PC-9 (cell line): ENCODE data around the gene COL4A6. TPM values are rescaled to one million over a fixed set of nuclear protein-coding genes. Genes with fewer than 3 reads are reported as not detected.

Experiments
- BruUV-seq: library from RNA; stranded (reverse); fragments of 400-500 nt; replicated peaks from 2 replicates; lab custom pipeline; 2021; lab: Mats Ljungman, UMichigan
- CTCF ChIA-PET: fragments of 300-600 bp; sonication (Branson Sonifier 250); formaldehyde crosslinking; loops from one replicate; lab custom pipeline; 2022; ENCODE audit warnings: antibody characterized with exemption; lab: Charles Lee
- POLR2A ChIA-PET: fragments of 300-600 bp; sonication (Branson Sonifier 250); formaldehyde crosslinking; loops from one replicate; lab custom pipeline; 2022; ENCODE audit warnings: antibody characterized with exemption; ENCODE audit not compliant: unreplicated experiment; lab: Charles Lee
- DNase-seq, 2 experiments: peaks; one replicate each; pipeline versions ENCODE4 v3.0.0 to v3.0.0-alpha.2; 2015 to 2022; ENCODE audit warnings: mixed read lengths in 1 of 2
- H2AFZ ChIP-seq: fragments of 200-600 bp; sonication (generic); 2 replicates; pipeline ENCODE4 v1.8.1; 2017; ENCODE audit warnings: antibody characterized with exemption
- H3F3A ChIP-seq: fragments of 200-600 bp; sonication (generic); 2 replicates; pipeline ENCODE4 v1.8.1; 2017; ENCODE audit warnings: antibody characterized with exemption, mild to moderate bottlenecking, low read depth; ENCODE audit not compliant: insufficient read depth
- H3K27ac ChIP-seq: fragments of 200-600 bp; sonication (generic); 2 replicates; pipeline ENCODE4 v1.6.1; 2016; ENCODE audit warnings: mixed run types
- H3K27me3 ChIP-seq: fragments of 200-600 bp; sonication (generic); 2 replicates; pipeline ENCODE4 v1.6.1; 2016; ENCODE audit warnings: low read depth, mixed run types; ENCODE audit not compliant: insufficient read depth
- H3K36me3 ChIP-seq: fragments of 200-600 bp; sonication (generic); 2 replicates; pipeline ENCODE4 v1.6.1; 2016; ENCODE audit warnings: low read depth, mixed run types
- H3K4me1 ChIP-seq: fragments of 200-600 bp; sonication (generic); replicated peaks from 2 replicates; pipeline ENCODE4 v1.6.1; 2016; ENCODE audit warnings: mixed run types; ENCODE audit not compliant: insufficient read depth
- H3K4me2 ChIP-seq: fragments of 200-600 bp; sonication (generic); 2 replicates; pipeline ENCODE4 v1.6.1; 2017; ENCODE audit warnings: mixed run types
- H3K4me3 ChIP-seq: fragments of 200-600 bp; sonication (generic); 2 replicates; pipeline ENCODE4 v1.6.1; 2016; ENCODE audit warnings: mixed run types
- H3K79me2 ChIP-seq: fragments of 200-600 bp; sonication (generic); 2 replicates; pipeline ENCODE4 v1.6.1; 2017; ENCODE audit warnings: low read depth, mixed run types
- H3K9me2 ChIP-seq: fragments of 200-600 bp; sonication (generic); 2 replicates; pipeline ENCODE4 v1.8.1; 2017; ENCODE audit warnings: mild to moderate bottlenecking; ENCODE audit not compliant: insufficient read depth
- H3K9me3 ChIP-seq: fragments of 200-600 bp; sonication (generic); 2 replicates; pipeline ENCODE4 v1.8.1; 2016; ENCODE audit warnings: low read depth; ENCODE audit not compliant: insufficient read depth
- H4K20me1 ChIP-seq: fragments of 200-600 bp; sonication (generic); 2 replicates; pipeline ENCODE4 v1.8.1; 2017; ENCODE audit not compliant: insufficient read depth
- CTCF ChIP-seq: fragments of 200-600 bp; sonication (generic); conservative IDR thresholded peaks from 2 replicates; pipeline ENCODE4 v1.6.1; 2017; ENCODE audit warnings: mixed run types, antibody characterized with exemption, mild to moderate bottlenecking, moderate library complexity
- EZH2 ChIP-seq: fragments of 200-600 bp; sonication (generic); IDR thresholded peaks from 2 replicates; pipeline ENCODE4 v1.8.0; 2017; ENCODE audit warnings: antibody characterized with exemption, low read depth
- intact Hi-C: fragments of 100-400 bp; cut with micrococcal nuclease; formaldehyde crosslinking; loops from one replicate; pipeline ENCODE4 v1.10.0; 2022; ENCODE audit not compliant: unreplicated experiment
- total RNA-seq: library from RNA; stranded (reverse); gene quantifications from 2 replicates; pipeline ENCODE4 v1.2.3, GENCODE V29; 2021

The COL4A6 gene
- total RNA-seq, 1 experiment from 2014 or later = 15.5 TPM

- no TSS peak for BruUV-seq
- no peak overlapping the region for H3K4me2 ChIP-seq
- POLR2A ChIA-PET = no interaction called here
- no peaks in the 10 kb centered on the region for H3F3A ChIP-seq
- TF ChIP-seq CTCF = no peak
- no peak for TF ChIP-seq EZH2
- H3K27ac ChIP-seq = no peak overlapping the region
- no peaks in the 10 kb centered on the region for H4K20me1 ChIP-seq
- H3K4me1 ChIP-seq = no peaks in the 10 kb centered on the region
- no peak for DNase-seq
- H3K27me3 ChIP-seq = no peaks in the 10 kb centered on the region
- no peaks in the 10 kb centered on the region for H3K9me2 ChIP-seq
- intact Hi-C loops = no loop called here
- H2AFZ ChIP-seq = no peak overlapping the region
- no peaks in the 10 kb centered on the region for H3K9me3 ChIP-seq
- CTCF ChIA-PET = no interaction called here
- no peaks in the 10 kb centered on the region for H3K36me3 ChIP-seq
- H3K79me2 ChIP-seq = no peaks in the 10 kb centered on the region
- no peak overlapping the region for H3K4me3 ChIP-seq
These were observed 84.8 kb downstream of the COL4A6 start for GRCh38 chrX:108353452-108353851.

GRCh38 chrX:108349210-108349609 lies 89.0 kb downstream of the COL4A6 start:
- Histone ChIP-seq H3K27ac (no peak overlapping the region), H3K4me1 (no peaks in the 10 kb centered on the region), H3K79me2 (no peaks in the 10 kb centered on the region), H4K20me1 (no peaks in the 10 kb centered on the region), H3F3A (no peaks in the 10 kb centered on the region), H3K4me3 (no peak overlapping the region), H3K36me3 (no peaks in the 10 kb centered on the region), H3K9me3 (no peaks in the 10 kb centered on the region), H3K9me2 (no peaks in the 10 kb centered on the region), H3K4me2 (no peak overlapping the region), H2AFZ (no peak overlapping the region), H3K27me3 (no peaks in the 10 kb centered on the region)
- intact Hi-C loops = no loop called here
- no peak for DNase-seq
- no TSS peak for BruUV-seq
- no peak for TF ChIP-seq CTCF
- TF ChIP-seq EZH2 = no peak
- POLR2A ChIA-PET = no interaction called here
- CTCF ChIA-PET = no interaction called here

- ChIA-PET POLR2A (no interaction called here), CTCF (no interaction called here)
These were observed 89.7 kb downstream of the COL4A6 start for GRCh38 chrX:108348525-108348924.

More at GRCh38 chrX:108348525-108348924, 89.7 kb downstream of the COL4A6 start:
- Histone ChIP-seq H3K79me2 (no peaks in the 10 kb centered on the region), H3K4me3 (no peak overlapping the region), H3F3A (no peaks in the 10 kb centered on the region), H3K9me3 (no peaks in the 10 kb centered on the region), H3K4me2 (no peak overlapping the region), H3K27ac (no peak overlapping the region), H4K20me1 (no peaks in the 10 kb centered on the region), H3K9me2 (no peaks in the 10 kb centered on the region), H3K36me3 (no peaks in the 10 kb centered on the region), H3K4me1 (no peaks in the 10 kb centered on the region), H2AFZ (no peak overlapping the region), H3K27me3 (no peaks in the 10 kb centered on the region)
- TF ChIP-seq CTCF = no peak
- TF ChIP-seq EZH2 = no peak
- intact Hi-C loops = no loop called here
- no peak for DNase-seq
- BruUV-seq = no TSS peak
